ENCODE data around the gene TAX1BP1. TPM values are rescaled to one million over a fixed set of nuclear protein-coding genes. Genes with fewer than 3 reads are reported as not detected.
A peak's percentile ranks its signal among the peaks of the same experiment; 100 is the strongest.

Gene TAX1BP1
- total and polyA plus RNA-seq, 2 of the 13 experiments (the other 11 are each of a cell fraction or from before 2014, with no cell fraction given) = 95.2 to 98.9 TPM

GRCh38 chr7:27739909-27740448, at the start of gene TAX1BP1 (continued):
- TF ChIP-seq ZNF318 (CRISPR knock-in tag; IDR thresholded peaks at IDR 0.05) = no peak
- no peak; the same call in 1 of the 2 replicates for TF ChIP-seq GZF1 (CRISPR knock-in tag; IDR thresholded peaks at IDR 0.05)
- no peak for TF ChIP-seq ZNF138 (CRISPR knock-in tag; IDR thresholded peaks at IDR 0.05; ENCODE audit: low read depth)
- TF ChIP-seq ZSCAN12 (CRISPR knock-in tag; IDR thresholded peaks at IDR 0.05) = 0 out of 2 replicates have a peak, but pooled peaks have one; percentile 33
- no peak for TF ChIP-seq ZNF432 (CRISPR knock-in tag; IDR thresholded peaks at IDR 0.05; ENCODE audit: borderline replicate concordance)
- TF ChIP-seq JUNB (CRISPR knock-in tag; IDR thresholded peaks at IDR 0.05; ENCODE audit: borderline replicate concordance) = no peak
- TF ChIP-seq ZNF674 (CRISPR knock-in tag; IDR thresholded peaks at IDR 0.05; ENCODE audit: low read depth) = no peak
- TF ChIP-seq ZNF713 (CRISPR knock-in tag; IDR thresholded peaks at IDR 0.05) = no peak
- no peak for TF ChIP-seq ZNF7 (CRISPR knock-in tag; IDR thresholded peaks at IDR 0.05)
- no peak for TF ChIP-seq ZNF484 (CRISPR knock-in tag; IDR thresholded peaks at IDR 0.05; ENCODE audit: borderline replicate concordance, low read depth)
- TF ChIP-seq ZNF841 (CRISPR knock-in tag; IDR thresholded peaks at IDR 0.05; ENCODE audit: borderline replicate concordance) = no peak
- TF ChIP-seq KAT8 (CRISPR knock-in tag; IDR thresholded peaks at IDR 0.05) = peak; percentile 76
- TF ChIP-seq REXO4 (CRISPR knock-in tag; IDR thresholded peaks at IDR 0.05; ENCODE audit: borderline replicate concordance) = no peak
- peak; percentile 52; the same call in 1 of the 2 replicates for TF ChIP-seq GATAD2A (CRISPR knock-in tag; IDR thresholded peaks at IDR 0.05)
- TF ChIP-seq DMTF1 (CRISPR knock-in tag; IDR thresholded peaks at IDR 0.05) = no peak
- no peak for TF ChIP-seq ZBTB49 (CRISPR knock-in tag; IDR thresholded peaks at IDR 0.05; ENCODE audit: borderline replicate concordance)
- peak; percentile 62 for TF ChIP-seq HOXA5 (CRISPR knock-in tag; IDR thresholded peaks at IDR 0.05)
